ENCODE data around the gene RAB13. TPM values are rescaled to one million over a fixed set of nuclear protein-coding genes. Genes with fewer than 3 reads are reported as not detected.
A peak's percentile ranks its signal among the peaks of the same experiment; 100 is the strongest.

Gene RAB13
- total and polyA plus RNA-seq, 2 experiments from 2014 or later = 25.9 to 98.7 TPM

GRCh38 chr1:153961421-153961820, 24.7 kb downstream of the RAB13 start:
- H3K79me2 ChIP-seq = peaks cover 61% of the 10 kb centered on the region
- no peak for DNase-seq (ENCODE audit: low spot score)
- WGBS (ENCODE audit: low lambda C conversion rate, missing lambda C conversion rate) = 84% methylated on average over 4 of the region's 4 CpGs
- peak overlapping the region; percentile 98 for H3K27ac ChIP-seq
- H3K9me2 ChIP-seq (replicated peaks; ENCODE audit: insufficient read depth) = no peaks in the 10 kb centered on the region
- no peaks in the 10 kb centered on the region for H3K36me3 ChIP-seq (replicated peaks; ENCODE audit: insufficient read depth, low read depth)
- H3K4me1 ChIP-seq (ENCODE audit: insufficient read depth) = peaks cover 31% of the 10 kb centered on the region
- H3K4me2 ChIP-seq = peak overlapping the region; percentile 93
- no peaks in the 10 kb centered on the region for H3K27me3 ChIP-seq
- TF ChIP-seq EZH2phosphoT487 (IDR thresholded peaks at IDR 0.05; ENCODE audit: low read depth, severe bottlenecking, unreplicated experiment) (no peak), CTCF (IDR thresholded peaks at IDR 0.05; ENCODE audit: poor library complexity) (no peak), EZH2 (IDR thresholded peaks at IDR 0.05; ENCODE audit: borderline replicate concordance) (no peak)
- H4K20me1 ChIP-seq (ENCODE audit: insufficient read depth, poor library complexity, severe bottlenecking) = peaks cover 15% of the 10 kb centered on the region
- no peak overlapping the region for H2AFZ ChIP-seq
- no peaks in the 10 kb centered on the region for H3K9me3 ChIP-seq (ENCODE audit: low read depth)
- H3K4me3 ChIP-seq = no peak overlapping the region

- no peak for DNase-seq (ENCODE audit: low spot score)
- TF ChIP-seq EZH2phosphoT487 (IDR thresholded peaks at IDR 0.05; ENCODE audit: low read depth, severe bottlenecking, unreplicated experiment) (no peak), CTCF (IDR thresholded peaks at IDR 0.05; ENCODE audit: poor library complexity) (no peak), EZH2 (IDR thresholded peaks at IDR 0.05; ENCODE audit: borderline replicate concordance) (no peak)
- H3K27me3 ChIP-seq = no peaks in the 10 kb centered on the region
- H3K4me3 ChIP-seq = no peak overlapping the region
- no peak overlapping the region for H3K27ac ChIP-seq
- no peak overlapping the region for H3K4me2 ChIP-seq
- H3K9me3 ChIP-seq (ENCODE audit: low read depth) = no peaks in the 10 kb centered on the region
- 97% methylated on average over 11 of the region's 11 CpGs for WGBS (ENCODE audit: low lambda C conversion rate, missing lambda C conversion rate)
- peaks cover 26% of the 10 kb centered on the region for H3K4me1 ChIP-seq (ENCODE audit: insufficient read depth)
- no peak overlapping the region for H2AFZ ChIP-seq
- peaks cover 64% of the 10 kb centered on the region for H3K79me2 ChIP-seq
- no peaks in the 10 kb centered on the region for H3K36me3 ChIP-seq (replicated peaks; ENCODE audit: insufficient read depth, low read depth)
- H4K20me1 ChIP-seq (ENCODE audit: insufficient read depth, poor library complexity, severe bottlenecking) = peaks cover 27% of the 10 kb centered on the region
- H3K9me2 ChIP-seq (replicated peaks; ENCODE audit: insufficient read depth) = no peaks in the 10 kb centered on the region
Measured at GRCh38 chr1:153960206-153960605, 25.9 kb downstream of the RAB13 start.

- 94% methylated on average over 3 of the region's 3 CpGs for WGBS (ENCODE audit: low lambda C conversion rate, missing lambda C conversion rate)
- H3K4me1 ChIP-seq (ENCODE audit: insufficient read depth) = peaks cover 27% of the 10 kb centered on the region
- no peak for DNase-seq (ENCODE audit: low spot score)
- no peak overlapping the region for H3K4me2 ChIP-seq
- H3K27me3 ChIP-seq = no peaks in the 10 kb centered on the region
- no peaks in the 10 kb centered on the region for H3K9me3 ChIP-seq (ENCODE audit: low read depth)
- H2AFZ ChIP-seq = no peak overlapping the region
- H3K36me3 ChIP-seq (replicated peaks; ENCODE audit: insufficient read depth, low read depth) = no peaks in the 10 kb centered on the region
- H3K9me2 ChIP-seq (replicated peaks; ENCODE audit: insufficient read depth) = no peaks in the 10 kb centered on the region
- H3K79me2 ChIP-seq = peaks cover 64% of the 10 kb centered on the region
- no peak overlapping the region for H3K4me3 ChIP-seq
- peaks cover 35% of the 10 kb centered on the region for H4K20me1 ChIP-seq (ENCODE audit: insufficient read depth, poor library complexity, severe bottlenecking)
- no peak for TF ChIP-seq EZH2phosphoT487 (IDR thresholded peaks at IDR 0.05; ENCODE audit: low read depth, severe bottlenecking, unreplicated experiment)
- no peak for TF ChIP-seq CTCF (IDR thresholded peaks at IDR 0.05; ENCODE audit: poor library complexity)
- TF ChIP-seq EZH2 (IDR thresholded peaks at IDR 0.05; ENCODE audit: borderline replicate concordance) = no peak
- H3K27ac ChIP-seq = peak overlapping the region; percentile 44
Measured at GRCh38 chr1:153959454-153959853, 26.7 kb downstream of the RAB13 start.

- Histone ChIP-seq H3K9me3 (ENCODE audit: low read depth) (no peaks in the 10 kb centered on the region), H3K36me3 (replicated peaks; ENCODE audit: insufficient read depth, low read depth) (no peaks in the 10 kb centered on the region), H3K4me3 (no peak overlapping the region), H3K4me1 (ENCODE audit: insufficient read depth) (peaks cover 28% of the 10 kb centered on the region), H2AFZ (no peak overlapping the region), H3K79me2 (peaks cover 68% of the 10 kb centered on the region), H3K9me2 (replicated peaks; ENCODE audit: insufficient read depth) (no peaks in the 10 kb centered on the region), H3K27ac (peak overlapping the region; percentile 44), H3K27me3 (no peaks in the 10 kb centered on the region), H3K4me2 (peak overlapping the region; percentile 63), H4K20me1 (ENCODE audit: insufficient read depth, poor library complexity, severe bottlenecking) (peaks cover 40% of the 10 kb centered on the region)
- TF ChIP-seq EZH2phosphoT487 (IDR thresholded peaks at IDR 0.05; ENCODE audit: low read depth, severe bottlenecking, unreplicated experiment) (no peak), EZH2 (IDR thresholded peaks at IDR 0.05; ENCODE audit: borderline replicate concordance) (no peak), CTCF (IDR thresholded peaks at IDR 0.05; ENCODE audit: poor library complexity) (no peak)
- no peak for DNase-seq (ENCODE audit: low spot score)
- WGBS (ENCODE audit: low lambda C conversion rate, missing lambda C conversion rate) = 49% methylated on average over 4 of the region's 4 CpGs
Measured at GRCh38 chr1:153958961-153959260, 27.2 kb downstream of the RAB13 start.
